Hepatocyte (in vitro differentiated cells): ENCODE results near the gene LAP3. TPM values are rescaled to one million over a fixed set of nuclear protein-coding genes. Genes with fewer than 3 reads are reported as not detected.

Experiments
- DNase-seq: peaks from one replicate; pipeline ENCODE4 v3.0.0-alpha.2; 2016; ENCODE audit warnings: low spot score
- H2AFZ ChIP-seq: fragments of 200-600 bp; sonication (generic); 2 replicates; pipeline ENCODE4 v1.6.0; 2016; ENCODE audit warnings: antibody characterized with exemption, mild to moderate bottlenecking
- H3K27ac ChIP-seq: fragments of 200-600 bp; sonication (generic); 2 replicates; pipeline ENCODE4 v1.5.1; 2016; ENCODE audit warnings: mild to moderate bottlenecking
- H3K27me3 ChIP-seq: fragments of 200-600 bp; sonication (generic); 2 replicates; pipeline ENCODE4 v1.6.1; 2016
- H3K36me3 ChIP-seq: fragments of 200-600 bp; sonication (generic); replicated peaks from 2 replicates; pipeline ENCODE4 v1.5.1; 2016; ENCODE audit warnings: low read depth; ENCODE audit not compliant: insufficient read depth
- H3K4me1 ChIP-seq: fragments of 200-600 bp; sonication (generic); 2 replicates; pipeline ENCODE4 v1.5.1; 2016; ENCODE audit warnings: mild to moderate bottlenecking, moderate library complexity; ENCODE audit not compliant: insufficient read depth
- H3K4me2 ChIP-seq: fragments of 200-600 bp; sonication (generic); 2 replicates; pipeline ENCODE4 v1.6.0; 2016
- H3K4me3 ChIP-seq: fragments of 200-600 bp; sonication (generic); 2 replicates; pipeline ENCODE4 v1.5.1; 2016; ENCODE audit warnings: mild to moderate bottlenecking
- H3K79me2 ChIP-seq: fragments of 200-600 bp; sonication (generic); 2 replicates; pipeline ENCODE4 v1.6.0; 2017; ENCODE audit warnings: mild to moderate bottlenecking
- H3K9me2 ChIP-seq: fragments of 200-600 bp; sonication (generic); replicated peaks from 2 replicates; pipeline ENCODE4 v1.6.0; 2017; ENCODE audit warnings: mild to moderate bottlenecking; ENCODE audit not compliant: insufficient read depth
- H3K9me3 ChIP-seq: fragments of 200-600 bp; sonication (generic); 2 replicates; pipeline ENCODE4 v1.5.1; 2016; ENCODE audit warnings: low read depth, mild to moderate bottlenecking
- H4K20me1 ChIP-seq: fragments of 200-600 bp; sonication (generic); 2 replicates; pipeline ENCODE4 v1.6.0; 2016; ENCODE audit warnings: mild to moderate bottlenecking; ENCODE audit not compliant: insufficient read depth, poor library complexity, severe bottlenecking
- EZH2 ChIP-seq: fragments of 200-600 bp; sonication (generic); IDR thresholded peaks from 2 replicates; pipeline ENCODE4 v1.6.1; 2016; ENCODE audit warnings: antibody characterized with exemption, mild to moderate bottlenecking, borderline replicate concordance
- EZH2phosphoT487 ChIP-seq: fragments of 200-600 bp; sonication (generic); IDR thresholded peaks from one replicate; pipeline ENCODE4 v1.6.1; 2018; ENCODE audit warnings: antibody characterized with exemption, mild to moderate bottlenecking, low read depth, moderate library complexity; ENCODE audit not compliant: unreplicated experiment, severe bottlenecking
- WGBS: methylation state at CpG from one replicate; pipeline ENCODE4 v1.1.6; 2016; ENCODE audit warnings: low lambda C conversion rate; ENCODE audit errors: missing lambda C conversion rate; 5-methylcytosine and 5-hydroxymethylcytosine counted together
- polyA plus RNA-seq: library from polyadenylated mRNA; unstranded; fragments of >200 nt; fragmentation: Nextera tagmentation; extraction: Ambion mirVana; gene quantifications from 2 replicates; pipeline ENCODE4 v1.2.1, GENCODE V29; 2016
- total RNA-seq: library from RNA; depleted of rRNA; stranded (reverse); fragments of >200 nt; gene quantifications from 2 replicates; pipeline ENCODE4 v1.2.3, GENCODE V29; 2014
- TF ChIP-seq, protein P1 (sequence below): fragments of 200-600 bp; sonication (generic); IDR thresholded peaks from 2 replicates; pipeline ENCODE4 v1.5.1; 2016; ENCODE audit warnings: antibody characterized with exemption, mild to moderate bottlenecking; ENCODE audit not compliant: poor library complexity

Gene LAP3
- total and polyA plus RNA-seq, 2 experiments from 2014 or later: 53.2 to 76.4 TPM

DNA sequence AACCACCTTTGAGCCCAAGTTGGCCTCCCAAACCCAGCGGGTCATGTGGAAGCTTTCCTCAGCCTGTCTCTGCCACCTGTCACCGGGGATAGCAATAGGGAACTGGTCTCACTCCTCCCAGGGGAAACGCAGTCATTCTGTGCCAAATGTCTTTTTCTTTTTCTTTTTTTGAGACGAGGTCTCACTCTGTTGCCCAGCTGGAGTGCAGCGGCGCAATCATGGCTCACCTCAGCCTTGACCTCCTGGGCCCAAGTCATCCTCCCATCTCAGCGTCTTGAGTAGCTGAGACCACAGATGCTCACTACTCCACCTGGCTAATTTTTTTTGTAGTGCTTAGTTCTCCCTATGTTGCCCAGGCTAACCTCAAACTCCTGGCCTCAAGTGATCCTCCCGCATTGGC, 77.7 kb downstream of the LAP3 start:
- Histone ChIP-seq H3K27ac (no peak overlapping the region), H4K20me1 (no peaks in the 10 kb centered on the region), H3K36me3 (no peaks in the 10 kb centered on the region), H3K4me1 (no peaks in the 10 kb centered on the region), H3K79me2 (no peaks in the 10 kb centered on the region), H3K9me3 (no peaks in the 10 kb centered on the region), H3K9me2 (no peaks in the 10 kb centered on the region), H3K27me3 (no peaks in the 10 kb centered on the region), H3K4me3 (no peak overlapping the region), H3K4me2 (no peak overlapping the region), H2AFZ (no peak overlapping the region)
- DNase-seq: no peak
- WGBS: 83% methylated on average over 7 of the region's 8 CpGs
- TF ChIP-seq EZH2: no peak
- TF ChIP-seq EZH2phosphoT487: no peak
- TF ChIP-seq, protein P1, sequence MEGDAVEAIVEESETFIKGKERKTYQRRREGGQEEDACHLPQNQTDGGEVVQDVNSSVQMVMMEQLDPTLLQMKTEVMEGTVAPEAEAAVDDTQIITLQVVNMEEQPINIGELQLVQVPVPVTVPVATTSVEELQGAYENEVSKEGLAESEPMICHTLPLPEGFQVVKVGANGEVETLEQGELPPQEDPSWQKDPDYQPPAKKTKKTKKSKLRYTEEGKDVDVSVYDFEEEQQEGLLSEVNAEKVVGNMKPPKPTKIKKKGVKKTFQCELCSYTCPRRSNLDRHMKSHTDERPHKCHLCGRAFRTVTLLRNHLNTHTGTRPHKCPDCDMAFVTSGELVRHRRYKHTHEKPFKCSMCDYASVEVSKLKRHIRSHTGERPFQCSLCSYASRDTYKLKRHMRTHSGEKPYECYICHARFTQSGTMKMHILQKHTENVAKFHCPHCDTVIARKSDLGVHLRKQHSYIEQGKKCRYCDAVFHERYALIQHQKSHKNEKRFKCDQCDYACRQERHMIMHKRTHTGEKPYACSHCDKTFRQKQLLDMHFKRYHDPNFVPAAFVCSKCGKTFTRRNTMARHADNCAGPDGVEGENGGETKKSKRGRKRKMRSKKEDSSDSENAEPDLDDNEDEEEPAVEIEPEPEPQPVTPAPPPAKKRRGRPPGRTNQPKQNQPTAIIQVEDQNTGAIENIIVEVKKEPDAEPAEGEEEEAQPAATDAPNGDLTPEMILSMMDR: no peak

DNA sequence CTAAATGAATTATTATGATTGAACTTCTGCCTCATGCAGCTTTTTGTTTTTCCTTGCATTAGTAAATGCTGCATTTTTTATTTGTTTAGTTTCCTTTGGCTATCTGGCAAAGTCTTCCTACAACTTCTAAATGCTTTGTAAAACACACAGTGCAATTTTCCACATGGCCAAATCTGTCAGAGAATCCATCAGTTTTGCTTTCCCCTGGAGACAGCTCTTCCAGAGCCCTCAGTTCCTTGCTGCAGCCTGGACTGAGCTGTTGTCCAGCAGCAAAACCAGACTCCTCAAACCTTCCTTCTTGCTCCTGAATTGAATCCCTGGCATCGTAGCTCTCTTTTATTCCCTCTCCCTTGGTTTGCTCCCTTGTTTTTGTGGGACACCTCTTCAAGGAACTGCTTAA, 80.1 kb downstream of the LAP3 start:
- Histone ChIP-seq H2AFZ (no peak overlapping the region), H3K27me3 (no peaks in the 10 kb centered on the region), H4K20me1 (no peaks in the 10 kb centered on the region), H3K9me3 (no peaks in the 10 kb centered on the region), H3K4me1 (no peaks in the 10 kb centered on the region), H3K4me3 (no peak overlapping the region), H3K79me2 (no peaks in the 10 kb centered on the region), H3K9me2 (no peaks in the 10 kb centered on the region), H3K27ac (no peak overlapping the region), H3K36me3 (no peaks in the 10 kb centered on the region), H3K4me2 (no peak overlapping the region)
- DNase-seq: no peak
- TF ChIP-seq, protein P1: no peak
- TF ChIP-seq EZH2phosphoT487 (no peak), EZH2 (no peak)
- WGBS: 86% methylated on average over 1 of the region's 1 CpG

Other genes starting within 250 kb of the LAP3 start
- 56.2 and 67.6 TPM in 2 replicates for gene QDPR, start 65.1 kb upstream of the LAP3 start, total RNA-seq
- gene QDPR, start 65.1 kb upstream of the LAP3 start, polyA plus RNA-seq: 65.5 and 70.3 TPM in 2 replicates
- gene CLRN2, start 62.0 kb upstream of the LAP3 start, total RNA-seq: not detected in 2 replicates
- not detected in 2 replicates for gene CLRN2, start 62.0 kb upstream of the LAP3 start, polyA plus RNA-seq
- 17.6 and 19.3 TPM in 2 replicates for gene MED28, start 37.4 kb downstream of the LAP3 start, total RNA-seq
- gene MED28, start 37.4 kb downstream of the LAP3 start, polyA plus RNA-seq: 46.6 and 49.4 TPM in 2 replicates
- gene FAM184B, start 204.4 kb downstream of the LAP3 start, total RNA-seq: not detected in 2 replicates
- not detected in 2 replicates for gene FAM184B, start 204.4 kb downstream of the LAP3 start, polyA plus RNA-seq
- gene DCAF16, start 233.6 kb downstream of the LAP3 start, total RNA-seq: 23.3 and 28.8 TPM in 2 replicates
- gene DCAF16, start 233.6 kb downstream of the LAP3 start, polyA plus RNA-seq: 11.9 and 14.6 TPM in 2 replicates
- gene NCAPG, start 233.8 kb downstream of the LAP3 start, total RNA-seq: 10.4 and 11.9 TPM in 2 replicates
- gene NCAPG, start 233.8 kb downstream of the LAP3 start, polyA plus RNA-seq: 3.3 and 4.7 TPM in 2 replicates